Measurements from ENCODE around the gene SLC25A6.
"Not testable (repeated sequence)": the region's sequence is repeated elsewhere in the genome, so short reads cannot be mapped to it uniquely, and the experiment has no call there.

The SLC25A6 gene

GRCh38 chrX:1354036-1355019 lies 37.6 kb downstream of the SLC25A6 start:
- no peak for DNase-seq (ENCODE audit: low read depth)

DNA sequence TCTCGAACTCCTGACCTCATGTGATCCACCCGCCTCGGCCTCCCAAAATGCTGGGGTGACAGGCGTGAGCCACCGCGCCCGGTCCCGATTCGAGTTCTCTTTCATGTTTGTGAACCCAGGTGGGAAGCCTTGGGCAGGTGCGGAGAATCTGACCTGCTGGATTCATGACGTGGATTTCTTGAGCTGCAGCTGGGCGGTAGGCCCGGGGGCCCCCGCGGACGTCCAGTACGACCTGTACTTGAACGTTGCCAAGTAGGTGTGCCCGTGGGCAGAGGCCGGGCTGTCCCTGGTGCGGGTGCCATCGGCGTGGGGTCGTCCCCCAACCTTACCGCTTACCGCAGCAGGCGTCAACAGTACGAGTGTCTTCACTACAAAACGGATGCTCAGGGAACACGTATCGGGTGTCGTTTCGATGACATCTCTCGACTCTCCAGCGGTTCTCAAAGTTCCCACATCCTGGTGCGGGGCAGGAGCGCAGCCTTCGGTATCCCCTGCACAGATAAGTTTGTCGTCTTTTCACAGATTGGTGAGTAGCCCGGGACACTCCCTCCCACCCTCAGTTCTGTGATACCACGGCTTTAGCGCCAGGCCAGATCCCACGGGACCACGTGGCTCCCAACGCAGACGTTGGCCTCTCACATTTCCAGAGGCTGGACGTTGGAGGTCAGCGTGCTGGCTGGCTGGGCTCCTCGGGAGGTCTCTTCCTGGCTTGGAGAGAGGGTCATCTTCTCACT lies 39.8 kb downstream of the SLC25A6 start:
- DNase-seq (ENCODE audit: low read depth) = no peak

GRCh38 chrX:1349606-1350005 lies 42.3 kb downstream of the SLC25A6 start:
- not testable (repeated sequence) for DNase-seq (ENCODE audit: low read depth)

GRCh38 chrX:1341545-1342184 lies 50.2 kb downstream of the SLC25A6 start:
- DNase-seq (ENCODE audit: low read depth) = no peak

DNA sequence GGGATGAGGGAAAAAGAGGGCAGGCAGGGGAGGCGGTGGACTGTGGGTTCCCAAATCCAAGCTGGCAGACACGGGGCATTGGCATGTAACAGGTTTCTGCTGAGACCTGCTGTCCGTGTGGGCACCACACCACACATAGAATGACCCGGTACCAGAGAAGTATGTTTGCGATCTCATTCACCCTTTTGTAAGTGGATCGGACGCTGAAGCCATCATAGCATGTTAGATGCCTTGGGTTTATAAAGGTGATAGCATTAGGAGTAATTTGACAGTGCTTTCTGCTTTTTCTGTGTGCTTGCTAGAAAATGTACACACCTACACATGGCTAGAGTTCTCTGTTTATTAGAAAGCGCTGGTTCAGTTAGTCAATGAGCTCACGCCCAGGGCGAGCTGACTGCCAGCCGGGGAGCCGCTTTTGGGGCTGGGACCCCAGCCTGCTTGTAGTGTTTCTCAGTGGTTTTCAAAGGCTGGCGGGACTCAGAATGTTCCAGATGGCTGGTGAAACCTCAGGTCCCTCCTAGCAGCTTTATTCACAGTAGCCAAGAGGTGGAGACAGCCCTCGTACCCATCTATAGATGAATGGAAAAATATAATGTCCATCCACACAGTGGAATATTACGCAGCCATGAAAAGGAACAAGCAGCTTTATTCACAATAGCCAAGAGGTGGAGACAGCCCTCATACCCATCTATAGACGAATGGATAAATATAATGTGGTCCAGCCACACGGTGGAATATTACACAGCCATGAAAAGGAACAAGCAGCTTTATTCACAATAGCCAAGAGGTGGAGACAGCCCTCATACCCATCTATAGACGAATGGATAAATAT lies 54.7 kb downstream of the SLC25A6 start:
- DNase-seq (ENCODE audit: low read depth) = no peak

DNA sequence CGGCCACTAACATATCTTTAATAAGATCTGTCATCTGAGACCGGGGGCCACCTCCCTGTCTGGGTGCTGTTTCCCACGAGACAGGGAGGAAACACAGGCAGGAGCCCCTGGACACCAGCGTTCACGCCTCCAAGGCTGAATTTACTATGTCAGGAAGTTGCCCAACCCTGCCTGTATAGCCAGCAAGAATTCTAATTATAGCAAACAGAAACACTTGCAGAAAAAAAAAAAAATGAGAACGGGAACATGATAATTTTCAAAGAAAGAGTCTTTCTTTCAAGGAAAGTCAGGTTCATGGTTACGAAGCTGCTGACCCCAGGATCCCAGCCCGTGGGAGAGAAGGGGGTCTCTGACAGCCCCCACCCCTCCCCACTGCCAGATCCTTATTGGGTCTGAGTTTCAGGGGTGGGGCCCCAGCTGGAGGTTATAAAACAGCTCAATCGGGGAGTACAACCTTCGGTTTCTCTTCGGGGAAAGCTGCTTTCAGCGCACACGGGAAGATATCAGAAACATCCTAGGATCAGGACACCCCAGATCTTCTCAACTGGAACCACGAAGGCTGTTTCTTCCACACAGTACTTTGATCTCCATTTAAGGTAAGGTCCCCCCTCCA lies 55.5 kb downstream of the SLC25A6 start, which contains the start of gene IL3RA:
IL3RA (plus strand) TSS at position 455 of the 613 bp plus-strand sequence. CDS start 4,981 bp downstream, outside the sequence.
- DNase-seq (ENCODE audit: low read depth) = no peak

All from T-helper 22 cell (primary cell).